HG03139 (cell line): ENCODE results near the gene LDHD.
"Not testable (repeated sequence)": the region's sequence is repeated elsewhere in the genome, so short reads cannot be mapped to it uniquely, and the experiment has no call there.

ENCODE experiments used
- ATAC-seq: cut with Tn5 transposase; IDR thresholded peaks from one replicate; pipeline ENCODE4 v1.9.1; 2021; ENCODE audit not compliant: unreplicated experiment

The LDHD gene

GRCh38 chr16:75100603-75100990, 16.0 kb downstream of the LDHD start:
- ATAC-seq: no peak

- peak; percentile 68 for ATAC-seq
Observed at GRCh38 chr16:75099738-75100602, 16.6 kb downstream of the LDHD start.

- no peak for ATAC-seq
Observed at GRCh38 chr16:75099075-75099667, 17.4 kb downstream of the LDHD start.

GRCh38 chr16:75097941-75098901, 18.4 kb downstream of the LDHD start:
- no peak for ATAC-seq

GRCh38 chr16:75097191-75097761, 19.3 kb downstream of the LDHD start:
- no peak for ATAC-seq

- ATAC-seq: no peak
Observed at GRCh38 chr16:75096656-75097055, 19.9 kb downstream of the LDHD start.

- no peak for ATAC-seq
Observed at GRCh38 chr16:75095204-75095621, 21.4 kb downstream of the LDHD start.

- ATAC-seq: no peak
Observed at GRCh38 chr16:75093598-75094540, 22.7 kb downstream of the LDHD start.

- ATAC-seq: no peak
Observed at GRCh38 chr16:75092777-75093176, 23.8 kb downstream of the LDHD start.

- not testable (repeated sequence) for ATAC-seq
Observed at GRCh38 chr16:75091619-75092018, 25.0 kb downstream of the LDHD start.

GRCh38 chr16:75090899-75091298, 25.7 kb downstream of the LDHD start:
- not testable (repeated sequence) for ATAC-seq

- ATAC-seq: no peak
Observed at GRCh38 chr16:75089486-75090202, 26.9 kb downstream of the LDHD start.

GRCh38 chr16:75088934-75089333, 27.6 kb downstream of the LDHD start:
- no peak for ATAC-seq

- no peak for ATAC-seq
Observed at GRCh38 chr16:75088216-75088615, 28.4 kb downstream of the LDHD start.

- no peak for ATAC-seq
Observed at GRCh38 chr16:75087375-75087979, 29.1 kb downstream of the LDHD start.

- no peak for ATAC-seq
Observed at GRCh38 chr16:75086688-75087374, 29.7 kb downstream of the LDHD start.

- ATAC-seq: no peak
Observed at GRCh38 chr16:75086281-75086680, 30.3 kb downstream of the LDHD start.

- no peak for ATAC-seq
Observed at GRCh38 chr16:75085556-75085955, 31.0 kb downstream of the LDHD start.
